PC-3 (cell line): ENCODE data around the gene ARID5A. TPM values are rescaled to one million over a fixed set of nuclear protein-coding genes. Genes with fewer than 3 reads are reported as not detected.

Experiments
- ATAC-seq: fragments of 200-7000 bp; cut with Tn5 transposase; 2 replicates; pipeline ENCODE4 v1.9.1; 2020; ENCODE audit warnings: mild to moderate bottlenecking, moderate library complexity
- BruUV-seq: library from RNA; stranded (reverse); fragments of 400-500 nt; replicated peaks from 2 replicates; lab custom pipeline; 2021; lab: Mats Ljungman, UMichigan
- CTCF ChIA-PET: fragments of 300-600 bp; sonication (Branson Sonifier 250); formaldehyde crosslinking; loops from one replicate; lab custom pipeline; 2022; ENCODE audit warnings: antibody characterized with exemption; lab: Charles Lee
- POLR2A ChIA-PET: fragments of 300-600 bp; sonication (Branson Sonifier 250); formaldehyde crosslinking; loops from one replicate; lab custom pipeline; 2022; ENCODE audit warnings: antibody characterized with exemption; ENCODE audit not compliant: unreplicated experiment; lab: Charles Lee
- DNase-seq: peaks from one replicate; pipeline ENCODE4 v3.0.0-alpha.2; 2015
- H2AFZ ChIP-seq: fragments of 300-600 bp; sonication (generic); 2 replicates; pipeline ENCODE4 v1.6.0; 2016; ENCODE audit warnings: antibody characterized with exemption, low read length
- H3F3A ChIP-seq: fragments of 300-600 bp; sonication (generic); one replicate; pipeline ENCODE4 v1.6.0; 2017; ENCODE audit warnings: antibody characterized with exemption, low read length, control low read depth, mild to moderate bottlenecking; ENCODE audit not compliant: unreplicated experiment
- H3K27ac ChIP-seq: fragments of 300-600 bp; sonication (generic); 2 replicates; pipeline ENCODE4 v1.5.1; 2016; ENCODE audit warnings: mild to moderate bottlenecking, low read length
- H3K27me3 ChIP-seq: fragments of 300-600 bp; sonication (generic); 2 replicates; pipeline ENCODE4 v1.6.1; 2016; ENCODE audit warnings: low read length, mixed read lengths
- H3K36me3 ChIP-seq: fragments of 300-600 bp; sonication (generic); 2 replicates; pipeline ENCODE4 v1.6.1; 2016; ENCODE audit warnings: low read depth, mixed run types, low read length, mixed read lengths
- H3K4me1 ChIP-seq: fragments of 300-600 bp; sonication (generic); 2 replicates; pipeline ENCODE4 v1.5.1; 2016; ENCODE audit warnings: low read length; ENCODE audit not compliant: insufficient read depth
- H3K4me2 ChIP-seq: fragments of 300-600 bp; sonication (generic); 2 replicates; pipeline ENCODE4 v1.6.0; 2016; ENCODE audit warnings: low read length
- H3K4me3 ChIP-seq: fragments of 300-600 bp; sonication (generic); 2 replicates; pipeline ENCODE4 v1.5.1; 2016; ENCODE audit warnings: mild to moderate bottlenecking, low read length, mixed read lengths
- H3K79me2 ChIP-seq: fragments of 300-600 bp; sonication (generic); 2 replicates; pipeline ENCODE4 v1.6.1; 2017; ENCODE audit warnings: low read length, mixed read lengths
- H3K9ac ChIP-seq: fragments of 300-600 bp; sonication (generic); 2 replicates; pipeline ENCODE4 v1.6.0; 2016; ENCODE audit warnings: mild to moderate bottlenecking, low read length
- H3K9me2 ChIP-seq: fragments of 300-600 bp; sonication (generic); replicated peaks from 2 replicates; pipeline ENCODE4 v1.6.1; 2016; ENCODE audit warnings: mixed run types, low read length, mixed read lengths
- H3K9me3 ChIP-seq: fragments of 300-600 bp; sonication (generic); 2 replicates; pipeline ENCODE4 v1.6.1; 2016; ENCODE audit warnings: low read length, mixed read lengths
- H4K20me1 ChIP-seq: fragments of 300-600 bp; sonication (generic); 2 replicates; pipeline ENCODE4 v1.6.1; 2016; ENCODE audit warnings: low read length, mixed read lengths
- CTCF ChIP-seq: fragments of 300-600 bp; sonication (generic); conservative IDR thresholded peaks from 2 replicates; pipeline ENCODE4 v1.5.1; 2017; ENCODE audit warnings: antibody characterized with exemption, low read depth, mild to moderate bottlenecking, low read length
- EZH2 ChIP-seq: fragments of 300-600 bp; sonication (generic); IDR thresholded peaks from one replicate; pipeline ENCODE4 v1.6.1; 2017; ENCODE audit warnings: antibody characterized with exemption, mild to moderate bottlenecking, low read length; ENCODE audit not compliant: unreplicated experiment
- EZH2phosphoT487 ChIP-seq: fragments of 300-600 bp; sonication (generic); IDR thresholded peaks from 2 replicates; pipeline ENCODE4 v1.6.1; 2018; ENCODE audit warnings: mild to moderate bottlenecking, antibody characterized with exemption, low read length, borderline replicate concordance
- intact Hi-C: fragments of 100-400 bp; cut with micrococcal nuclease; formaldehyde crosslinking; loops from 2 replicates; pipeline ENCODE4 v1.9.0; 2023
- total RNA-seq: library from RNA; depleted of rRNA; stranded (reverse); fragments of >200 nt; gene quantifications from 2 replicates; pipeline ENCODE4 v1.2.3, GENCODE V29; 2014

Gene ARID5A
- total RNA-seq, 1 experiment from 2014 or later, result 8.2 TPM

- no TSS peak for BruUV-seq
- intact Hi-C loops, result loop anchor here (1.0 kb wide), 1 partner anchor 29 kb away; no protein-coding TSS in a partner anchor
- Histone ChIP-seq H3F3A (no peaks in the 10 kb centered on the region), H3K4me2 (no peak overlapping the region), H3K9me2 (no peaks in the 10 kb centered on the region), H4K20me1 (no peaks in the 10 kb centered on the region), H3K36me3 (no peaks in the 10 kb centered on the region; the same call in 1 of the 2 replicates), H3K9ac (no peak overlapping the region), H3K9me3 (no peaks in the 10 kb centered on the region), H3K4me3 (no peak overlapping the region), H2AFZ (no peak overlapping the region), H3K27me3 (no peaks in the 10 kb centered on the region), H3K79me2 (no peaks in the 10 kb centered on the region), H3K27ac (no peak overlapping the region), H3K4me1 (peaks cover 16% of the 10 kb centered on the region)
- no peak for TF ChIP-seq CTCF
- no peak for TF ChIP-seq EZH2
- TF ChIP-seq EZH2phosphoT487, result no peak
- DNase-seq (no peak), ATAC-seq (no peak)
- ChIA-PET CTCF (no interaction called here), POLR2A (no interaction called here)
Observed at GRCh38 chr2:96550787-96551604, 14.4 kb downstream of the ARID5A start.

- ChIA-PET POLR2A (no interaction called here), CTCF (no interaction called here)
- intact Hi-C loops, result no loop called here
- H3K9me3 ChIP-seq, result no peaks in the 10 kb centered on the region
- no peak overlapping the region for H3K4me2 ChIP-seq
- H3K27ac ChIP-seq, result no peak overlapping the region
- ATAC-seq, result no peak
- no peak overlapping the region for H3K4me3 ChIP-seq
- H2AFZ ChIP-seq, result no peak overlapping the region
- no peaks in the 10 kb centered on the region for H3K79me2 ChIP-seq
- no peak overlapping the region for H3K9ac ChIP-seq
- no peak for TF ChIP-seq CTCF
- TF ChIP-seq EZH2, result no peak
- no peak for TF ChIP-seq EZH2phosphoT487
- peaks cover 23% of the 10 kb centered on the region for H3K4me1 ChIP-seq
- H3K36me3 ChIP-seq, result no peaks in the 10 kb centered on the region
- no peak for DNase-seq
- no TSS peak for BruUV-seq
- no peaks in the 10 kb centered on the region for H3K9me2 ChIP-seq
- no peaks in the 10 kb centered on the region for H3F3A ChIP-seq
- no peaks in the 10 kb centered on the region for H3K27me3 ChIP-seq
- no peaks in the 10 kb centered on the region for H4K20me1 ChIP-seq
Observed at GRCh38 chr2:96551605-96552314, 15.2 kb downstream of the ARID5A start.
